Measurements from ENCODE around the gene CDS2.
A peak's percentile ranks its signal among the peaks of the same experiment; 100 is the strongest.

Gene CDS2

GRCh38 chr20:5181958-5182357, 55.1 kb downstream of the CDS2 start:
- peak; percentile 56 for DNase-seq (ENCODE audit: low spot score)

GRCh38 chr20:5182615-5183254, 55.9 kb downstream of the CDS2 start:
- DNase-seq (ENCODE audit: low spot score): no peak

DNA sequence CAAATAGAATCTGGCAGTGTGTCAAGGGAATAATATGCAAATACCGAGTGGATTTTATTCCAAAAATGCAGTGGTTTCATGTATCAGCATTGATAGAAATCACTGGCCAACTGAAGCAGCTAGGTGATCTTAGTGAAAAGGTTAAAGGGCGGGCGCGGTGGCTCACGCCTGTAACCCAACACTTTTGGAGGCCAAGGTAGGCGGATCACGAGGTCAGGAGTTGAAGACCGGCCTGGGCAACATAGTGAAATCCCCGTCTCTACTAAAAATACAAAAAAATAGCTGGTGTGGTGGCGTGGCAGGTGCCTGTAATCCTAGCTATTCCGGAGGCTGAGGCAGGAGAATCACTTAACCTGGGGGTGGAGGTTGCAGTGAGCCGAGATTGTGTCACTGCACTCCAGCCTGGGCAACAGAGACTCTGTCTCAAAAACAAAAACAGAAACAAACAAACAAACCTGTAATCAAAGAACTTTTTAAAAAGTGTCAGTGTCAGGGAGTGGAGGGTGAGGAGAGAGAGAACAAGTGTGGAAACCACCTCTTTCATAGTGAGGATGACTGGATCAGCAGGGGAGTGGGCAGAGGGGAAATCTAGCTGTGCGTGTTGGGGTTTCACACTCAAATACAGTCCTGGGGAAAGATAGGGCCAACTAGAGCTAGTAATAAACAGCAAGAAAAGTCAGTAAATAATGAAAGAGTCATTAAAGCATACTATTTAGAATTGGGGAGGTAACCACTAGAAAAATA, 57.1 kb downstream of the CDS2 start:
- DNase-seq (ENCODE audit: low spot score): no peak

- DNase-seq (ENCODE audit: low spot score): no peak
Observed at GRCh38 chr20:5184684-5185083, 57.9 kb downstream of the CDS2 start.

GRCh38 chr20:5187122-5187521, 60.3 kb downstream of the CDS2 start:
- no peak for DNase-seq (ENCODE audit: low spot score)

DNA sequence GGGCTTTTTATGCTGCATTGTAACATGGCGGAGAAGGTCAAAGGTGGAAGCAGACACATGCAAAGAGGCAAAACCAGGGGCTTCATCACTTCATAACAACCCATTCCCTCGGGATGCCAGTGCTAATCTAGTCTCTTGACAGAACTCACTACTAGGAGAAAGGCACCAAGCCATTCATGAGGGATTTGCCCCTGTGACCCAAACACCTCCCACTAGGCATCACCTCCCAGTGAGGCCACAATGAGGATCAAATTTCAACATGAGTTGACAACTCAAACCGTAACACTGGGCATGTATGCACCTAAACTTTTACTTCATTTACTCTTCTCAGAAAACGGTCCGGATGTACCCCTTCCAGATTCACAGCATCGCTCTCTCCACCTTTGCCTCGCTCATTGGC, 61.9 kb downstream of the CDS2 start:
- no peak for DNase-seq (ENCODE audit: low spot score)

DNA sequence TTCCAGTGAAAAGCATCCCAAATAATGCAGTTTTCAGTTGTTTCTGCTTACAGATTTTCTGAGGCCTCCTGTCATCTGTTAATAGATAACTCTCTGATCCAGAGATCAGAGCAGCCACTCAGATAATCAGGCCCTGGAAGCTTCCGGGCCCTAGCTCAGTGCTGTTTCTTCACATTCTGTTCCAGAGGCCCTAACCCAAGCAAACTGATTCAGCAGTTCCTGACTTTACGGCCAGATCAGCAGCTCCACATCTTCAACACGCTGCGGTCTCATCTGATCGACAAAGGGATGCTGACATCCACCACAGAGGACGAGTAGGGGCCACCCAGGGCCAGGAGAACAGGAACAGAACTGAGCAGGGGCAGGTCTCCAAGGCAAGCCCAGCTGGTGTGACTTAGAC, 63.1 kb downstream of the CDS2 start:
- DNase-seq (ENCODE audit: low spot score): no peak

DNA sequence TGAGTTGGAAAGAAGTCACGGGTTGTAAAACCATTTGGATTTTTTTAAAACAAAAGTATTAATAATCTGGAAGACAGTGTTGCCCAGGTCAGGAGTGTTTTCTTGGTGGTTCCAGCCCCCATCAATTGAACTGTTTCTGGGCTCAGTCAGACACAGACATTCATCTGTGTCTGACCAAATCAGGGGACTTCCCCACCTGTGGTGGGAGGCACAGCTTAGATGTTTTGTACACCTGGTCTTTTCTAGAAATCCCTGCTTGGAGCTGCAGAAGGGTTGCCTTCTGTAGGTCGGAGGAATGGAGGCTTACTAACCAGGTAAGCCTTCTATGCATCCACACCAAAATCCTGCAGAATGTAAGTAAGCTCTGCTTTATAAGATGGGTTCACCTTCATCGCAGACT, 63.6 kb downstream of the CDS2 start:
- no peak for DNase-seq (ENCODE audit: low spot score)

- peak; percentile 70 for DNase-seq (ENCODE audit: low spot score)
Observed at GRCh38 chr20:5191829-5192569, 65.2 kb downstream of the CDS2 start.

DNA sequence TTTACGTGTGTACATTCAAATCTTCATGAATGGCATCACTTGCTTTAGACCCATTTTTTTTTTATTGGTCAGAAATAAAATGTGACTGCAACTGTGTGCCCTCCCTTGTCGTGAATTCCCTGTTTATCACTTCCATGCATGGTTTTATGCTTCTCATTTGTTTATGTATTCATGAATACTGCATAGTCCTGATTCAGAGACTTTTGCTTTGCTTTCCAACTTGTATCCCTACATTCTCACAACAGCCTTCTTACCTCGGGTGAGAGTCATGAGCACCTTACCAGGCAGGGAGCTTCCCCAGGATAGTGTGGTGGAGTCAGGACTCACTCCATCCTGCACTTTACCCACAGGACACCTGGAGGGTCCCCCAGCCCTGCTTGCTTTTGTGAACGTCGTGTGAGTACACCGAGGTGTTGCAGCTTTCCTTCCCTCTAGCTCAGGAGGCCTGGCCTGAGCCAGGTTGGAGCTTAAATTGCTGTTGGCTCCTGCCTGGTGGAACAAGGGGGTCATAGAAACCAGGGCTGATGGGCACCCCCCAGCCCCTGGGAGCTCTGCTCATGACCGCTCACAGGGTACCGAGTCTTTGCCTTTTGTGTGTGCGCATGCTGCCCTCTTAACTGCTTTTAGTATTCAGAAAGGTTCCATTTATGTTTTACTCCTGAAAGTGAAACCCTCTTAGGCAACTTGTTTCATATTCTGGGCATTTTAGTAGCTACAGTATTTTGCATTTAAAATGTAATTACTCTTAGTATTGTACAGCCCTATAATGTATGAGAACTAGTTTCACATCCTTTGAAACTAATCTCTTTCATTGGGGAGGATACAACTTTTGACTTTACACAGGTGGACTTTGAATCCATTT, 66.0 kb downstream of the CDS2 start:
- no peak for DNase-seq (ENCODE audit: low spot score)

DNA sequence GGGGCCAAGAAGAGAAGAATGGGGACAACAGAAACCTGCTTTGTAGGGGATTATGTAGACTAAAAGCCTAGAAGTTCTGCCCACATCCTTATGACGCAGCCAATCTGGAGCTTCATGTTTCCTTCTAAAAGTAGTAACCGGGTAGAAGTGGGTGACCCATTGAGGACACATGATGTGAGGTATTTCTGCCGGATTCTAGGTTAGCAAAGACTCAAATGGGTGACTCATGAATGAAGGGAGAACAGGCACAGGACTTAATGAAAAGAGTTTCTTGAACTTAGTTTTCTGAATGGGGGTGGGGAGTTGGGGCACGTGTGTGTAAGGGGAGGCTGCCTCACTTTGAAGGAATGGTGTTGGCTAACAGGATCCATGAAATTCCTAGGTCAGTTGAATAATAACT, 68.8 kb downstream of the CDS2 start:
- peak; percentile 35 for DNase-seq (ENCODE audit: low spot score)

- DNase-seq (ENCODE audit: low spot score): no peak
Observed at GRCh38 chr20:5196149-5196548, 69.3 kb downstream of the CDS2 start.

GRCh38 chr20:5197270-5197827, 70.5 kb downstream of the CDS2 start:
- no peak for DNase-seq (ENCODE audit: low spot score)

DNA sequence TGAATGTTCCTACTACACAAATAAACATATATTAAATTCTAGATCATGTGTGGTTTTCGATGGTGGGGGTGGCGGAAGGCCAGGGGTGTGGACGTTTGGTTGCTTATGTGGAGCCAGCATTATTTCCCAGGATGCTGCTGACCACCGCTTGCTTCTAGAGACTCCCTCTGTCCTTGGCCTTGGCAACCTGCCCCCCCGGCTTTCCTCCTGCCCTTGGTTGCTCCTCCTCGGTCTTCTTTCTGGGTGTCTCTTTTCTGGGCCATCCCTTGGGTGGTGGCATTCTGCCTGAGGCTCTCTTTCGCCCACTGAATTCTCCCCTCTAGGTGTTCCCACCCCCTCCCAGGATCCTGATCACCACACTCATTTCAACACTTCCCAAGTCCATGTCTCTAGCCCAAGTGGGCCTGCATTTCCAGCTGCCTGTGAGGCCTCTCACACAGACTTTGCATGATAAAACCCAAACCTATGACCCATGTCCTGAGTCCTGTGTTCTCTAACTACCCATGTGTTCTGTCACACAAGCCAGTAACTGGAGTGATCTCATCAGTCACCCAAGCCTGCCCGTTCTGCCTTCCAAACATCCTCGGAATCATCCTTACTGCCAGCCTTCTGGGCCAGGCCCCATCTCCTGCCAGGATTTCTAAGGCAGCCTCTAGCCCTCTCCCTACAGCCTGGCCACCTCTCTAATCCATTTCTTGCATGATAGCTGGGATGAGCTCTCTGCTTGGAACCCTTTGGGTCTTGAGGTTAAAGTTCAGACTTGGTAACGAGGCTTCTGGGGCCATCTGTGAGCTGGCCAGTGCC, 71.2 kb downstream of the CDS2 start:
- DNase-seq (ENCODE audit: low spot score): no peak

GRCh38 chr20:5198651-5198924, 71.8 kb downstream of the CDS2 start:
- no peak for DNase-seq (ENCODE audit: low spot score)

GRCh38 chr20:5203380-5203779, 76.6 kb downstream of the CDS2 start:
- no peak for DNase-seq (ENCODE audit: low spot score)

DNA sequence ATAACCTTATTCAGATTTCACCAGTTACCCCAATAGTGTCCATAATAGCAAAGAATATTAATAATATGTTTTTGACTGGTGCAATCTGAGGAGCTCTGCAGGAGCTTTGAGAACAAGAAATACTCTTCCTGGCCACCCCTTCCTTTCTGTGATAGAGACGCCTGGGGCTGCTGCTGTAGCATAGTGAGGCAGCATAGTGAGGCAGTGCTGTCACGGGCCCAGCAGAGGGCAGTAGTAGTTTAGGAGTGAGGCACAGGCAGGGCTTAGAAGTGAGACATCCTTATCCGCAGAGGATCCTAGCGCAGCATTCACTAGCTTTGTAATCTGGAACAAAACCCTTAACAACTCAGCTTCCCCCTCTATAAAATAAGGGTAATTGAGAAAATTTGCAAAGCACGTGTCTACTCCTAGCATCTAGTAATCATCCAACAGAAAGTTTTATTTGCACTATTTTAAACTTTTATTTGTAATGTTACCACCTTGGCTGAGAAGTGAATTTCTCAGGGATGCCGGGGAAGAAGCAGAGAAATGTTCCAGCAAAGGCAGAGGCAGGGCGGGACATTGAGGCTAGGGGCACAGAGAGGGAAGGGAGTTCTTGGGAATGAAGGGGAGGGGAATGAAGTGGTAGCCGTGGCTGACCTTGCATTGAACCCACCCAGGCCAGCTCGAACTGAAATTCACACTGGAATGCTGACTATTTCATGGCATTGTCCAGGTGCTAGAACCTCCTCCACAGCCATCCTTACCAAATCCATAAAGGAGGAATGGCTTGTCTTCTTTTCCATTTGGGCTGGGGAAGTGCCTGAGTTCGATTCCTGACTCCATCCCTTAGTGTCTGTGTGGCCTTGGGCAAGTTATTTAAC, 78.8 kb downstream of the CDS2 start:
- DNase-seq (ENCODE audit: low spot score): peak; percentile 85

DNA sequence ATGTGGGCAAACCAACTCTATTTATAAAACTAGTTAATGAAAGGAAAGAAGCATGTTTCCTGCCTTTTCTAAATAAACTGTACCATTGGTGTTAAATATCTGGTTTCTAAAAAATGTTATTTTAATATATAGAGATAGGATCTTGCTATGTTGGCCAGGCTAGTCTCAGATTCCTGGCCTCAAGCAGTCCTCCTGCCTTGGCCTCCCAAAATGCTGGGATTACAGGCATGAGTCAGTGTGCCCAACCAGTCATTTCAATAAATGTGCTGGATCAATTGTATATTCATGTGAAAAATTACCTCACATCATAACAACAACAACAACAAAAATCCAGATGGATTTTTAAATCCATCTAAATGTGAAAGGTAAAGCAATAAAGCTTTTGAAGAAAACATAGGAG, 80.3 kb downstream of the CDS2 start:
- no peak for DNase-seq (ENCODE audit: low spot score)

DNA sequence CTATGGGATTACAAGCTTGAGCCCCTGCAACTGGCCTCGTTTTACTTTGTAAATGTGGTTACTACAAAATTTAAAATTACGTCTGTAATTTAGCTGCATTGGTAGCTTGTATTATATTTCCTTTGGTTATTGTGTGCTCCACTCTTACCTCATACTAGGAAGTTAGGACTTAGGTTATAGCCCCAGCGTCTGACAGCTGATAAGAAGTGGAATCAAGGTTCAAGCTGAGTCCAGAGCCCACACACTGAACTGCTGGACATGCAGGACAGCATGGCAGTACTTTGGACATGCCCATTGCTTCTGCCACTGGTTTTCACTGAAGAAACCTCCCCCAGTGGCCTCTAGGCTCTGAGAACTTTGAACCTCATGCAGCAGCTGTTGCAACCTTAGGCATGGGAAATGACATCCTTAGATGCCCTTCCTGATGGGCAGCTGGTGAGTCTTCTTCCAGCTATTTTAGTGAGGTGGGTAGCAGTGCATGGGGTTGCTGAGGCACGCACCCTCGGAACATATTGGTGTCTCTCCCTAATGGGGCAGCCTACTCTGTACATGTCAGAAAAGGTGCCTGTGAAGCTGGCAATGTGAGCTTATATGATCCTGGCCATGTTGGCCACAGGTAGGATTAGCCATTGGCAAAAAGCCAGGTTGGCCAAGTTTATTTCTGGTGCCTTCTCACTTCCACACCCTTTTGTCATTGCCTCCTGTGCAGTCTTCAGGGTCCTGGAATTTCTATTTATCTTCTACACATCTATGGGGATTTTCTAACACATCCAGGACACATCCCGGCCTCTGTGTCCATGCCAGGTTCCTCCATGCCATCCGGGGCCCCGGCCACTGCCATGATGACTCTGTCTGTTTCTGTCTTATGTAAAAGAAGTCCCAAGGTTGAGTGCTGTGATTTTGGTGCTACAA, 85.3 kb downstream of the CDS2 start:
- DNase-seq (ENCODE audit: low spot score): no peak

All from AG08396 (cell line).